Measurements from ENCODE around the gene BNIP3.
"Not testable (repeated sequence)": the region's sequence is repeated elsewhere in the genome, so short reads cannot be mapped to it uniquely, and the experiment has no call there.

Gene BNIP3

GRCh38 chr10:131961047-131961776 lies 20.5 kb downstream of the BNIP3 start:
- DNase-seq (ENCODE audit: low spot score): no peak

GRCh38 chr10:131960631-131961046 lies 21.1 kb downstream of the BNIP3 start:
- no peak for DNase-seq (ENCODE audit: low spot score)
- TF ChIP-seq, protein P1, sequence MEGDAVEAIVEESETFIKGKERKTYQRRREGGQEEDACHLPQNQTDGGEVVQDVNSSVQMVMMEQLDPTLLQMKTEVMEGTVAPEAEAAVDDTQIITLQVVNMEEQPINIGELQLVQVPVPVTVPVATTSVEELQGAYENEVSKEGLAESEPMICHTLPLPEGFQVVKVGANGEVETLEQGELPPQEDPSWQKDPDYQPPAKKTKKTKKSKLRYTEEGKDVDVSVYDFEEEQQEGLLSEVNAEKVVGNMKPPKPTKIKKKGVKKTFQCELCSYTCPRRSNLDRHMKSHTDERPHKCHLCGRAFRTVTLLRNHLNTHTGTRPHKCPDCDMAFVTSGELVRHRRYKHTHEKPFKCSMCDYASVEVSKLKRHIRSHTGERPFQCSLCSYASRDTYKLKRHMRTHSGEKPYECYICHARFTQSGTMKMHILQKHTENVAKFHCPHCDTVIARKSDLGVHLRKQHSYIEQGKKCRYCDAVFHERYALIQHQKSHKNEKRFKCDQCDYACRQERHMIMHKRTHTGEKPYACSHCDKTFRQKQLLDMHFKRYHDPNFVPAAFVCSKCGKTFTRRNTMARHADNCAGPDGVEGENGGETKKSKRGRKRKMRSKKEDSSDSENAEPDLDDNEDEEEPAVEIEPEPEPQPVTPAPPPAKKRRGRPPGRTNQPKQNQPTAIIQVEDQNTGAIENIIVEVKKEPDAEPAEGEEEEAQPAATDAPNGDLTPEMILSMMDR (IDR thresholded peaks at IDR 0.05; ENCODE audit: extremely low read depth, missing control alignments): no peak

More at GRCh38 chr10:131961047-131961776, 20.5 kb downstream of the BNIP3 start:
- TF ChIP-seq, protein P1 (IDR thresholded peaks at IDR 0.05; ENCODE audit: extremely low read depth, missing control alignments): no peak

GRCh38 chr10:131959841-131960240 lies 21.9 kb downstream of the BNIP3 start:
- TF ChIP-seq, protein P1 (IDR thresholded peaks at IDR 0.05; ENCODE audit: extremely low read depth, missing control alignments): no peak

GRCh38 chr10:131955591-131956340 lies 26.0 kb downstream of the BNIP3 start:
- no peak for DNase-seq (ENCODE audit: low spot score)
- TF ChIP-seq, protein P1 (IDR thresholded peaks at IDR 0.05; ENCODE audit: extremely low read depth, missing control alignments): no peak

More at GRCh38 chr10:131959841-131960240, 21.9 kb downstream of the BNIP3 start:
- DNase-seq (ENCODE audit: low spot score): no peak

- TF ChIP-seq, protein P1 (IDR thresholded peaks at IDR 0.05; ENCODE audit: extremely low read depth, missing control alignments): no peak
- DNase-seq (ENCODE audit: low spot score): no peak
These were observed 27.3 kb downstream of the BNIP3 start for GRCh38 chr10:131954356-131954965.

DNA sequence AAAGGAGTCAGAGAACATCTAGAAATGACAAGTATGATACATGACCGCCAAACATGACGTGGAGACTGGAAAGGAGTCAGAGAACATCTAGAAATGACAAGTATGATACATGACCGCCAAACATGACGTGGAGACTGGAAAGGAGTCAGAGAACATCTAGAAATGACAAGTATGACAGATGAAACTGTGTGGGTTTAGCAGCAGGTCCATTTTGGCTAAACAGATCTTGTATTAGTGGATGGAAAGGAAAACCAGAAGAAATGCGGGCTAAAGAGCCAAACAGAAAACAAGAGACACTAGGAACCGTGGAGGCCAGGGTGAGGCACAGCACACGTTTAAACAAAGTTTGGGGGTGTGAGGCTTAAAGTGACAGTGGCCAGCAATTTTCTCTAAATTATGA lies 31.8 kb downstream of the BNIP3 start:
- not testable (repeated sequence) for DNase-seq (ENCODE audit: low spot score)

- TF ChIP-seq, protein P1 (IDR thresholded peaks at IDR 0.05; ENCODE audit: extremely low read depth, missing control alignments): no peak
- DNase-seq (ENCODE audit: low spot score): no peak
These were observed 32.5 kb downstream of the BNIP3 start for GRCh38 chr10:131949041-131949862.

All from GM20000 (cell line).